ENCODE measurements around the gene PLCD1. TPM values are rescaled to one million over a fixed set of nuclear protein-coding genes. Genes with fewer than 3 reads are reported as not detected.

PLCD1 gene
- total RNA-seq, 6 donors from 2014 or later, result 20.8 to 80.1 (median 36.1) TPM

DNA sequence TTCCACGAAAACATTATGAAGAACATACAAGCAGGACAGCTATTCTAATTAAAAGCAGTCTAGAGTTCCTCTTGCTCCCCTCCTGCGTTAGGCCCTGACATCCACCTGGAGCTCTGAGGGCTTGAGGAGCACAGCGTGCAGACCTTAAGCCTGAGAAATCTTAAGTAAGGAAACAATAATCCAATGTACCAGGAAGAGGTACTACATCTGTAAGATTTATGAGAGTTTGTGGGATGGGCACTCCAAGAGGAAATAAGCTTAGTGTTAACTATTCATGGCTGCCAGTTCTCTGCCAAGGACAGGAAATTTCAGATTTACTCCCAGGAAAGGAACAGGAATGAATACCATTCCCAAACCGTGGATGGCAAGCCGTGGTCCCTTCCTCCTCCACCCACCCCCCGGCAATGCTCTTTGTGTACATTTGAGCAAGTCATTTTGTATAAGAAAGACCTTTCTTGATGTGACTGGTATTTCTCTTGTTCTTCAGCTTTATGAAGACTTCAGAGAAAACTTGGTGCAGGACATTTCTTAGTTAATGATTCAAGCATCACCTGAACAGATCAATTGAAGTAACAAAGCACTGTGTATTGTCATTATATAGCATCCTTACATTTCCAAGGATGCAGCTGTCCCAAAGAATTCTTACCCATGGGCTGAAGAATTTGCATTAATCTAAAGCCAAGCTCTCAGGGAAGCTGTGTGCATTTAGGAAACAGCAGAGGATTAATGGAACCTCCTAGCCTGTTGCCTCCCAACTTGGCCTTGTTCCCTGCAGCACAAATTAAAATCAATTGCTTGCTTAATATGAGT lies 67.6 kb downstream of the PLCD1 start:
- H3K4me3 ChIP-seq, result no peak overlapping the region
- peak overlapping the region in 3 of 4 donors; percentile 5 to 51 (median 49) for H3K27ac ChIP-seq
- no peaks in the 10 kb centered on the region for H3K36me3 ChIP-seq
- ATAC-seq (ENCODE audit: low FRiP score in 2 of 2), result no peak
- H3K27me3 ChIP-seq, result no peaks in the 10 kb centered on the region
- DNase-seq, result no peak
- peaks cover 21 to 30% (median 23%) of the 10 kb centered on the region in 4 donors for H3K4me1 ChIP-seq
- WGBS, 2 donors, result 29 to 38% methylated on average over 6 of the region's 6 CpGs
- H3K9me3 ChIP-seq, result no peaks in the 10 kb centered on the region
- TF ChIP-seq POLR2A (IDR thresholded peaks at IDR 0.05), result no peak
- no peak for TF ChIP-seq POLR2AphosphoS5 (IDR thresholded peaks at IDR 0.05)
- TF ChIP-seq, protein P1, sequence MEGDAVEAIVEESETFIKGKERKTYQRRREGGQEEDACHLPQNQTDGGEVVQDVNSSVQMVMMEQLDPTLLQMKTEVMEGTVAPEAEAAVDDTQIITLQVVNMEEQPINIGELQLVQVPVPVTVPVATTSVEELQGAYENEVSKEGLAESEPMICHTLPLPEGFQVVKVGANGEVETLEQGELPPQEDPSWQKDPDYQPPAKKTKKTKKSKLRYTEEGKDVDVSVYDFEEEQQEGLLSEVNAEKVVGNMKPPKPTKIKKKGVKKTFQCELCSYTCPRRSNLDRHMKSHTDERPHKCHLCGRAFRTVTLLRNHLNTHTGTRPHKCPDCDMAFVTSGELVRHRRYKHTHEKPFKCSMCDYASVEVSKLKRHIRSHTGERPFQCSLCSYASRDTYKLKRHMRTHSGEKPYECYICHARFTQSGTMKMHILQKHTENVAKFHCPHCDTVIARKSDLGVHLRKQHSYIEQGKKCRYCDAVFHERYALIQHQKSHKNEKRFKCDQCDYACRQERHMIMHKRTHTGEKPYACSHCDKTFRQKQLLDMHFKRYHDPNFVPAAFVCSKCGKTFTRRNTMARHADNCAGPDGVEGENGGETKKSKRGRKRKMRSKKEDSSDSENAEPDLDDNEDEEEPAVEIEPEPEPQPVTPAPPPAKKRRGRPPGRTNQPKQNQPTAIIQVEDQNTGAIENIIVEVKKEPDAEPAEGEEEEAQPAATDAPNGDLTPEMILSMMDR (IDR thresholded peaks at IDR 0.05), result no peak
- TF ChIP-seq EP300 (IDR thresholded peaks at IDR 0.05), result no peak

DNA sequence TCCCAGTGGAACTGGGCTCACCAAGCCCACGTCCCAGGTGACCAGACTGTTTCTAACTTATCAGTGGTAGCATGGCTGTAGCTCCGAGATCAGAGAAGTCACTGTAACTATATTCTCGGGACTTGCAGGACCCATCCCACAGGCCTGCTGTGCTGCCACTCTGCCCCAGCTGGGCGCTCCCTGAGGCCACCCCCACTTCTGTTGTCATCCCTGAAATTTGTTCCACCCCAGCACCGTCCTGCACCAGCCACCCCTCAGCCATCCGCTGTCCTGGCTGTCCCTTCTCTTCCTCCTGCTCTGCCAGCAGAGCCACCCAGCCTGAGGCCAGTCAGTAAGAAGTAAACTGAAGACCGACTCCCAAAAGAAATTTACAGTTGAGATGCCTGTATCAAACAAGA lies 71.9 kb downstream of the PLCD1 start:
- Histone ChIP-seq H3K9me3 (no peaks in the 10 kb centered on the region), H3K36me3 (peaks cover 0 to 6% (median 0%) of the 10 kb centered on the region in 4 donors), H3K27me3 (no peaks in the 10 kb centered on the region), H3K4me1 (peaks cover 31 to 50% (median 38%) of the 10 kb centered on the region in 4 donors), H3K4me3 (no peak overlapping the region), H3K27ac (peak overlapping the region; percentile 40 to 84 (median 56))
- no peak for TF ChIP-seq POLR2AphosphoS5 (IDR thresholded peaks at IDR 0.05)
- no peak for TF ChIP-seq POLR2A (IDR thresholded peaks at IDR 0.05)
- TF ChIP-seq, protein P1 (IDR thresholded peaks at IDR 0.05), result no peak
- no peak for TF ChIP-seq EP300 (IDR thresholded peaks at IDR 0.05)
- peak in 1 of 2 donors; percentile 46 for ATAC-seq (ENCODE audit: low FRiP score in 2 of 2)
- WGBS, 2 donors, result 54 to 57% methylated on average over 4 to 7 of the region's 7 CpGs
- DNase-seq, result peak in 1 of 2 donors; percentile 27

Small RNA genes lying within 50 kb of the gene (small RNA-seq; reads per million reads assigned to genes)
- gene MIR26A1 (2.0 to 4.1 (median 2.9) reads per million in 4 donors), gene RF00019 (0 reads per million in 4 donors)

Other genes starting within 250 kb of the PLCD1 start
- 10 to 100 TPM; 35.6 to 78.1 (median 55.5) TPM for gene CTDSPL, start 167.8 kb downstream of the PLCD1 start, total RNA-seq
- 10 to 100 TPM in 5 of 6 donors, 1 to 10 TPM in 1; 5.6 to 41.9 (median 19.0) TPM for gene VILL, start 38.9 kb downstream of the PLCD1 start, total RNA-seq
- gene DLEC1, start 9.6 kb upstream of the PLCD1 start, total RNA-seq, result 10 to 100 TPM in 3 of 6 donors, 1 to 10 TPM in 3; 2.3 to 34.8 (median 14.3) TPM
- gene ACAA1, start 107.5 kb upstream of the PLCD1 start, total RNA-seq, result 100 to 1,000 TPM in 4 of 6 donors, 10 to 100 TPM in 2; 67.1 to 170 (median 116) TPM
- gene MYD88, start 109.0 kb upstream of the PLCD1 start, total RNA-seq, result 100 to 1,000 TPM in 2 of 6 donors, 10 to 100 TPM in 4; 38.1 to 116 (median 83.3) TPM
- 10 to 100 TPM; 26.6 to 43.7 (median 31.6) TPM for gene OXSR1, start 135.9 kb upstream of the PLCD1 start, total RNA-seq
- gene SLC22A13, start 236.2 kb upstream of the PLCD1 start, total RNA-seq, result 1 to 10 TPM in 1 of 6 donors, under 1 TPM in 3, not detected in 2; 0.27 to 1.6 (median 0.48) TPM